Ishikawa (cell line): Measurements from ENCODE around the gene KLF16.

Experiments used
- CEBPB ChIP-seq: IDR thresholded peaks from 2 replicates; pipeline ENCODE4 v1.6.1; 2012
- YY1 ChIP-seq: IDR thresholded peaks from 2 replicates; pipeline ENCODE4 v1.6.1; 2012; ENCODE audit warnings: low read depth

DNA sequence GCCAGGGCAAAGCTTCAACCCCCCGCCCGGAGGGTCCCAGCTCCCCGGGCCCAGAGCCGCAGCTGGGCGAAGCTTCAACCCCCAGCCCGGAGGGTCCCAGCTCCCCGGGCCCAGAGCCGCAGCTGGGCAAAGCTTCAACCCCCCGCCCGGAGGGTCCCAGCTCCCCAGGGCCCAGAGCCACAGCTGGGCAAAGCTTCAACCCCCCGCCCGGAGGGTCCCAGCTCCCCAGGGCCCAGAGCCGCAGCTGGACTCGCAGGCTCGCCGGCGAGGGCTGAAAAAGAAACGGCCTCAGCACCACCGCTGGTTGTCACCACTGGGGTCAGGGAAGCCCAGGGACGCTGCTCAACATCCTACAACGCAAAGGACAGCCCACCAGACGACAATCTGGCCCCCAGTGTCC, 20.3 kb downstream of the KLF16 start:
- TF ChIP-seq YY1 (no peak), CEBPB (no peak)
